HG03439 (cell line): ENCODE data around the gene METTL2A.
"Not testable (repeated sequence)": the region's sequence is repeated elsewhere in the genome, so short reads cannot be mapped to it uniquely, and the experiment has no call there.

Experiments
- ATAC-seq: cut with Tn5 transposase; IDR thresholded peaks from one replicate; pipeline ENCODE4 v1.9.1; 2021; ENCODE audit warnings: mild to moderate bottlenecking, moderate library complexity; ENCODE audit not compliant: unreplicated experiment

Gene METTL2A

GRCh38 chr17:62423647-62424461 is at the start of gene METTL2A:
Gene METTL2A, plus strand, starts transcription at chr17:62423897. Its CDS starts 6 bp downstream, at chr17:62423903.
- ATAC-seq = peak; percentile 90

GRCh38 chr17:62380253-62380652 is 43.4 kb upstream of the METTL2A start, which contains the start of gene EFCAB3:
Gene EFCAB3, plus strand, starts transcription at chr17:62380553. Its CDS starts 2,427 bp downstream, at chr17:62382980.
- no peak for ATAC-seq

- ATAC-seq = no peak
Observed at GRCh38 chr17:62381561-62381960, 42.1 kb upstream of the METTL2A start.

GRCh38 chr17:62388856-62389255 is 34.8 kb upstream of the METTL2A start:
- ATAC-seq = no peak

GRCh38 chr17:62392908-62393307 is 30.8 kb upstream of the METTL2A start:
- ATAC-seq = no peak

GRCh38 chr17:62398891-62399290 is 24.8 kb upstream of the METTL2A start:
- ATAC-seq = no peak

GRCh38 chr17:62405451-62405850 is 18.2 kb upstream of the METTL2A start:
- no peak for ATAC-seq

- not testable (repeated sequence) for ATAC-seq
Observed at GRCh38 chr17:62413090-62413489, 10.6 kb upstream of the METTL2A start.

- ATAC-seq = not testable (repeated sequence)
Observed at GRCh38 chr17:62426214-62426613, 2.5 kb downstream of the METTL2A start.

GRCh38 chr17:62435251-62435650 is 11.6 kb downstream of the METTL2A start:
- ATAC-seq = not testable (repeated sequence)

GRCh38 chr17:62441181-62441580 is 17.5 kb downstream of the METTL2A start:
- not testable (repeated sequence) for ATAC-seq

- no peak for ATAC-seq
Observed at GRCh38 chr17:62444063-62444462, 20.4 kb downstream of the METTL2A start.

GRCh38 chr17:62445791-62446190 is 22.1 kb downstream of the METTL2A start:
- not testable (repeated sequence) for ATAC-seq

GRCh38 chr17:62452195-62452594 is 28.5 kb downstream of the METTL2A start:
- not testable (repeated sequence) for ATAC-seq

GRCh38 chr17:62453041-62453440 is 29.3 kb downstream of the METTL2A start:
- ATAC-seq = not testable (repeated sequence)

- ATAC-seq = not testable (repeated sequence)
Observed at GRCh38 chr17:62453656-62454055, 30.0 kb downstream of the METTL2A start.

- not testable (repeated sequence) for ATAC-seq
Observed at GRCh38 chr17:62454111-62454510, 30.4 kb downstream of the METTL2A start.

- ATAC-seq = no peak
Observed at GRCh38 chr17:62456016-62456415, 32.3 kb downstream of the METTL2A start.

GRCh38 chr17:62458483-62458882 is 34.8 kb downstream of the METTL2A start:
- peak; percentile 31 for ATAC-seq

- ATAC-seq = not testable (repeated sequence)
Observed at GRCh38 chr17:62464422-62464821, 40.7 kb downstream of the METTL2A start.

GRCh38 chr17:62465271-62465670 is 41.6 kb downstream of the METTL2A start:
- not testable (repeated sequence) for ATAC-seq

- ATAC-seq = not testable (repeated sequence)
Observed at GRCh38 chr17:62470666-62471379, 47.1 kb downstream of the METTL2A start.
